Osteocyte (in vitro differentiated cells): Measurements from ENCODE around the gene TMPRSS9. TPM values are rescaled to one million over a fixed set of nuclear protein-coding genes. Genes with fewer than 3 reads are reported as not detected.

Experiments
- DNase-seq: peaks from one replicate; pipeline ENCODE4 v3.0.0; 2021; ENCODE audit warnings: mixed read lengths; ENCODE audit not compliant: unreplicated experiment; ENCODE audit errors: extremely low spot score
- H3K27ac Mint-ChIP-seq: one replicate; pipeline ENCODE4 v1.8.0; 2021; ENCODE audit warnings: mild to moderate bottlenecking, mixed read lengths; ENCODE audit not compliant: unreplicated experiment
- H3K27me3 Mint-ChIP-seq: one replicate; pipeline ENCODE4 v1.8.0; 2021; ENCODE audit warnings: mixed read lengths; ENCODE audit not compliant: unreplicated experiment
- H3K36me3 Mint-ChIP-seq: one replicate; pipeline ENCODE4 v1.8.0; 2021; ENCODE audit warnings: mixed read lengths; ENCODE audit not compliant: unreplicated experiment
- H3K4me1 Mint-ChIP-seq: one replicate; pipeline ENCODE4 v1.8.0; 2021; ENCODE audit warnings: mixed read lengths; ENCODE audit not compliant: unreplicated experiment
- H3K4me3 Mint-ChIP-seq: one replicate; pipeline ENCODE4 v1.8.0; 2021; ENCODE audit warnings: mild to moderate bottlenecking, moderate library complexity, mixed read lengths; ENCODE audit not compliant: unreplicated experiment
- H3K9me3 Mint-ChIP-seq: one replicate; pipeline ENCODE4 v1.8.0; 2021; ENCODE audit warnings: mixed read lengths; ENCODE audit not compliant: unreplicated experiment
- CTCF ChIP-seq: fragments of 200-600 bp; sonication (generic); IDR thresholded peaks from 2 replicates; pipeline ENCODE4 v1.5.0; 2021; ENCODE audit warnings: antibody characterized with exemption, mild to moderate bottlenecking, moderate library complexity
- total RNA-seq: library from RNA; stranded (reverse); gene quantifications from 2 replicates; pipeline ENCODE4 v1.2.1, GENCODE V29; 2021

The TMPRSS9 gene
- total RNA-seq, 1 donor from 2014 or later: 0.08 TPM

GRCh38 chr19:2356036-2356646 is 3.9 kb upstream of the TMPRSS9 start:
- TF ChIP-seq CTCF: no peak
- no peak overlapping the region for H3K27ac Mint-ChIP-seq
- H3K27me3 Mint-ChIP-seq: peaks cover 3% of the 10 kb centered on the region
- no peaks in the 10 kb centered on the region for H3K9me3 Mint-ChIP-seq
- H3K4me3 Mint-ChIP-seq: no peak overlapping the region
- no peaks in the 10 kb centered on the region for H3K36me3 Mint-ChIP-seq
- no peak for DNase-seq
- no peaks in the 10 kb centered on the region for H3K4me1 Mint-ChIP-seq

GRCh38 chr19:2357279-2358206 is 2.5 kb upstream of the TMPRSS9 start:
- no peak overlapping the region for H3K4me3 Mint-ChIP-seq
- H3K27ac Mint-ChIP-seq: no peak overlapping the region
- no peak for DNase-seq
- TF ChIP-seq CTCF: no peak
- no peaks in the 10 kb centered on the region for H3K36me3 Mint-ChIP-seq
- H3K4me1 Mint-ChIP-seq: no peaks in the 10 kb centered on the region
- no peaks in the 10 kb centered on the region for H3K9me3 Mint-ChIP-seq
- peaks cover 3% of the 10 kb centered on the region for H3K27me3 Mint-ChIP-seq

- H3K27ac Mint-ChIP-seq: no peak overlapping the region
- H3K36me3 Mint-ChIP-seq: no peaks in the 10 kb centered on the region
- no peaks in the 10 kb centered on the region for H3K9me3 Mint-ChIP-seq
- DNase-seq: no peak
- H3K4me1 Mint-ChIP-seq: no peaks in the 10 kb centered on the region
- H3K4me3 Mint-ChIP-seq: no peak overlapping the region
- no peak for TF ChIP-seq CTCF
- peaks cover 3% of the 10 kb centered on the region for H3K27me3 Mint-ChIP-seq
These were observed 1.4 kb upstream of the TMPRSS9 start for GRCh38 chr19:2358548-2359173.

GRCh38 chr19:2360833-2361232 is 768 bp downstream of the TMPRSS9 start:
- H3K36me3 Mint-ChIP-seq: no peaks in the 10 kb centered on the region
- H3K27me3 Mint-ChIP-seq: peaks cover 8% of the 10 kb centered on the region
- H3K27ac Mint-ChIP-seq: no peak overlapping the region
- no peak for DNase-seq
- H3K9me3 Mint-ChIP-seq: no peaks in the 10 kb centered on the region
- TF ChIP-seq CTCF: no peak
- H3K4me3 Mint-ChIP-seq: no peak overlapping the region
- no peaks in the 10 kb centered on the region for H3K4me1 Mint-ChIP-seq
